H9 (cell line): Measurements from ENCODE around the gene DPM1. TPM values are rescaled to one million over a fixed set of nuclear protein-coding genes. Genes with fewer than 3 reads are reported as not detected.

Experiments
- DNase-seq: peaks from one replicate; pipeline ENCODE4 v3.0.0-alpha.2; 2017
- H2AFZ ChIP-seq: one replicate; pipeline ENCODE4 v1.6.1; 2013; ENCODE audit warnings: mild to moderate bottlenecking, low read length, control low read depth, moderate library complexity
- H2AK5ac ChIP-seq: 2 replicates; pipeline ENCODE4 v1.6.1; 2013; ENCODE audit warnings: low read length, control low read depth, mixed read lengths; ENCODE audit not compliant: insufficient read length
- H2BK120ac ChIP-seq: one replicate; pipeline ENCODE4 v1.6.1; 2013; ENCODE audit warnings: low read depth, mild to moderate bottlenecking, low read length, control low read depth, inconsistent platforms; ENCODE audit not compliant: poor library complexity, severe bottlenecking
- H2BK12ac ChIP-seq: 2 replicates; pipeline ENCODE4 v1.6.1; 2013; ENCODE audit warnings: low read length, control low read depth, mixed read lengths, low read depth; ENCODE audit not compliant: insufficient read length
- H2BK15ac ChIP-seq: 2 replicates; pipeline ENCODE4 v1.6.1; 2013; ENCODE audit warnings: low read depth, low read length, control low read depth
- H2BK20ac ChIP-seq: one replicate; pipeline ENCODE4 v1.6.1; 2013; ENCODE audit warnings: low read depth, mild to moderate bottlenecking, low read length, control low read depth, inconsistent platforms; ENCODE audit not compliant: poor library complexity, severe bottlenecking
- H2BK5ac ChIP-seq: 2 replicates; pipeline ENCODE4 v1.6.1; 2013; ENCODE audit warnings: low read length, control low read depth, mixed read lengths; ENCODE audit not compliant: insufficient read length
- H3K14ac ChIP-seq: 2 replicates; pipeline ENCODE4 v1.6.1; 2013; ENCODE audit warnings: low read length, control low read depth; ENCODE audit not compliant: insufficient read depth
- H3K18ac ChIP-seq: 2 replicates; pipeline ENCODE4 v1.6.1; 2013; ENCODE audit warnings: low read depth, mild to moderate bottlenecking, mixed read lengths, low read length, control low read depth; ENCODE audit not compliant: insufficient read length
- H3K23ac ChIP-seq: 2 replicates; pipeline ENCODE4 v1.6.1; 2013; ENCODE audit warnings: low read length, control low read depth, mixed read lengths, low read depth; ENCODE audit not compliant: insufficient read length
- H3K23me2 ChIP-seq: 2 replicates; pipeline ENCODE4 v1.6.1; 2013; ENCODE audit warnings: low read depth, mild to moderate bottlenecking, mixed read lengths, low read length, control low read depth; ENCODE audit not compliant: insufficient read length, poor library complexity, severe bottlenecking
- H3K27ac ChIP-seq: 2 replicates; pipeline ENCODE4 v1.5.1; 2013; ENCODE audit warnings: low read length, control low read depth, mixed read lengths, low read depth; ENCODE audit not compliant: insufficient read length
- H3K27me3 ChIP-seq: 2 replicates; pipeline ENCODE4 v1.6.1; 2013; ENCODE audit warnings: low read length, control low read depth, inconsistent platforms; ENCODE audit not compliant: insufficient read depth
- H3K4ac ChIP-seq: 2 replicates; pipeline ENCODE4 v1.6.1; 2013; ENCODE audit warnings: low read depth, mild to moderate bottlenecking, control low read depth, inconsistent platforms, low read length, moderate library complexity
- H3K4me1 ChIP-seq: 2 replicates; pipeline ENCODE4 v1.6.1; 2013; ENCODE audit warnings: low read length, control low read depth, inconsistent platforms; ENCODE audit not compliant: insufficient read depth
- H3K4me2 ChIP-seq: 2 replicates; pipeline ENCODE4 v1.6.1; 2013; ENCODE audit warnings: low read length, control low read depth, mixed read lengths; ENCODE audit not compliant: insufficient read length, insufficient read depth
- H3K56ac ChIP-seq: 2 replicates; pipeline ENCODE4 v1.6.1; 2013; ENCODE audit warnings: low read depth, mild to moderate bottlenecking, mixed read lengths, low read length, control low read depth; ENCODE audit not compliant: insufficient read length
- H3K79me1 ChIP-seq: 2 replicates; pipeline ENCODE4 v1.6.1; 2013; ENCODE audit warnings: low read depth, mild to moderate bottlenecking, moderate library complexity, low read length, control low read depth, inconsistent platforms; ENCODE audit not compliant: insufficient read depth, poor library complexity, severe bottlenecking
- H3K79me2 ChIP-seq: 2 replicates; pipeline ENCODE4 v1.6.1; 2013; ENCODE audit warnings: low read length, control low read depth, inconsistent platforms; ENCODE audit not compliant: insufficient read depth
- H3K9ac ChIP-seq: 2 replicates; pipeline ENCODE4 v1.6.1; 2013; ENCODE audit warnings: low read length, control low read depth, mixed read lengths; ENCODE audit not compliant: insufficient read length; ENCODE audit errors: extremely low read depth
- H3K9me3 ChIP-seq: one replicate; pipeline ENCODE4 v1.6.1; 2013; ENCODE audit warnings: low read depth, low read length, inconsistent platforms; ENCODE audit not compliant: control insufficient read depth
- H3T11ph ChIP-seq: one replicate; pipeline ENCODE4 v1.6.1; 2013; ENCODE audit warnings: mild to moderate bottlenecking, low read length, control low read depth, inconsistent platforms
- H4K20me1 ChIP-seq: one replicate; pipeline ENCODE4 v1.6.1; 2013; ENCODE audit not compliant: control insufficient read depth, insufficient read length, insufficient read depth
- H4K5ac ChIP-seq: 2 replicates; pipeline ENCODE4 v1.6.1; 2013; ENCODE audit warnings: low read depth, mild to moderate bottlenecking, mixed read lengths, low read length, control low read depth; ENCODE audit not compliant: insufficient read length
- H4K8ac ChIP-seq: replicated peaks from 2 replicates; pipeline ENCODE4 v1.6.1; 2013; ENCODE audit warnings: low read length, control low read depth, mixed read lengths, low read depth; ENCODE audit not compliant: insufficient read length
- H4K91ac ChIP-seq: 2 replicates; pipeline ENCODE4 v1.6.1; 2013; ENCODE audit warnings: low read depth, mild to moderate bottlenecking, moderate library complexity, mixed read lengths, low read length, control low read depth; ENCODE audit not compliant: insufficient read length
- H3K27ac Mint-ChIP-seq, 3 experiments: 2 replicates in 2 of 3; 3 replicates in 1 of 3; pipeline ENCODE4 v1.8.0; 2020 to 2021; ENCODE audit warnings: mixed read lengths in 3 of 3, mild to moderate bottlenecking in 1 of 3, moderate library complexity in 1 of 3
- H3K27me3 Mint-ChIP-seq: 2 replicates; pipeline ENCODE4 v1.8.0; 2021; ENCODE audit warnings: low read depth, mild to moderate bottlenecking, moderate library complexity, mixed read lengths
- H3K36me3 Mint-ChIP-seq, 3 experiments: 2 replicates in 2 of 3; 3 replicates in 1 of 3; pipeline ENCODE4 v1.8.0; 2020 to 2021; ENCODE audit warnings: low read depth in 3 of 3, mixed read lengths in 3 of 3; ENCODE audit not compliant: insufficient read depth in 1 of 3
- H3K4me1 Mint-ChIP-seq, 2 experiments: 2 replicates each; pipeline ENCODE4 v1.8.0; 2020; ENCODE audit warnings: mixed read lengths in 2 of 2
- H3K4me3 Mint-ChIP-seq, 2 experiments: 2 replicates in 1 of 2; 3 replicates in 1 of 2; pipeline ENCODE4 v1.8.0; 2020 to 2021; ENCODE audit warnings: mild to moderate bottlenecking in 2 of 2, mixed read lengths in 2 of 2, moderate library complexity in 1 of 2
- H3K9me3 Mint-ChIP-seq, 2 experiments: 2 replicates in 1 of 2; 3 replicates in 1 of 2; pipeline ENCODE4 v1.8.0; 2020; ENCODE audit warnings: mild to moderate bottlenecking in 2 of 2, mixed read lengths in 2 of 2, moderate library complexity in 1 of 2
- CTCF ChIP-seq: fragments of 200-600 bp; sonication (generic); conservative IDR thresholded peaks from 3 replicates; pipeline ENCODE4 v1.8.0; 2021; ENCODE audit warnings: antibody characterized with exemption, mild to moderate bottlenecking
- WGBS: extraction: QIAGEN DNeasy Blood & Tissue Kit; methylation state at CpG from one replicate; pipeline ENCODE4 v1.1.7; 2013; ENCODE audit warnings: missing lambda C conversion rate, low lambda C conversion rate, mixed read lengths; ENCODE audit not compliant: insufficient read length; ENCODE audit errors: extremely low coverage; 5-methylcytosine and 5-hydroxymethylcytosine counted together
- total RNA-seq: library from RNA; stranded (reverse); gene quantifications from 2 replicates; pipeline ENCODE4 v1.2.1, GENCODE V29; 2021

Gene DPM1
- total RNA-seq, 1 experiment from 2014 or later = 64.0 TPM

- no peak overlapping the region for H3K14ac ChIP-seq
- H4K5ac ChIP-seq = no peak overlapping the region
- no peak overlapping the region for H2BK15ac ChIP-seq
- peaks cover 31 to 36% of the 10 kb centered on the region in 2 experiments for H3K4me1 Mint-ChIP-seq
- H2BK20ac ChIP-seq = no peak overlapping the region
- WGBS = no CpG with 5 or more reads among the region's 3 CpGs
- no peaks in the 10 kb centered on the region for H3K23me2 ChIP-seq
- H3K4me3 Mint-ChIP-seq = no peak overlapping the region
- no peak overlapping the region for H2BK12ac ChIP-seq
- no peak overlapping the region for H2AFZ ChIP-seq
- H3K23ac ChIP-seq = no peak overlapping the region
- no peaks in the 10 kb centered on the region for H4K20me1 ChIP-seq
- no peak for DNase-seq
- no peak overlapping the region for H2AK5ac ChIP-seq
- peaks cover 7% of the 10 kb centered on the region for H3K27me3 Mint-ChIP-seq
- H3K4ac ChIP-seq = no peak overlapping the region
- H3K27ac Mint-ChIP-seq = no peak overlapping the region
- no peaks in the 10 kb centered on the region for H3K4me1 ChIP-seq
- no peak overlapping the region for H3K9ac ChIP-seq
- no peak overlapping the region for H3K27ac ChIP-seq
- H3K36me3 Mint-ChIP-seq = no peaks in the 10 kb centered on the region
- no peak overlapping the region for H3K56ac ChIP-seq
- H3K27me3 ChIP-seq = no peaks in the 10 kb centered on the region
- peaks cover 0 to 4% of the 10 kb centered on the region in 2 experiments; a peak in 1 of 5 replicates for H3K9me3 Mint-ChIP-seq
- no peak for TF ChIP-seq CTCF
- no peak overlapping the region for H2BK5ac ChIP-seq
- no peaks in the 10 kb centered on the region for H3K79me2 ChIP-seq
- H3K18ac ChIP-seq = no peak overlapping the region
- H3K4me2 ChIP-seq = no peak overlapping the region
- H3K9me3 ChIP-seq = no peaks in the 10 kb centered on the region
- H3T11ph ChIP-seq = no peak overlapping the region
- H3K79me1 ChIP-seq = no peaks in the 10 kb centered on the region
- H2BK120ac ChIP-seq = no peak overlapping the region
- H4K8ac ChIP-seq = no peak overlapping the region
- no peak overlapping the region for H4K91ac ChIP-seq
These were observed 32.7 kb upstream of the DPM1 start for GRCh38 chr20:50991076-50991475.
